Measurements from ENCODE around the gene RPRD1B. TPM values are rescaled to one million over a fixed set of nuclear protein-coding genes. Genes with fewer than 3 reads are reported as not detected.
A peak's percentile ranks its signal among the peaks of the same experiment; 100 is the strongest.

The RPRD1B gene
- polyA plus RNA-seq, 1 of the 3 experiments (the other 2 are of a cell fraction): 11.8 TPM

- TF ChIP-seq SIN3A (IDR thresholded peaks at IDR 0.05; ENCODE audit: borderline replicate concordance, low read depth, low read length) (no peak), CHD2 (IDR thresholded peaks at IDR 0.05; ENCODE audit: low read length, partially characterized antibody) (no peak), JUND (IDR thresholded peaks at IDR 0.05) (no peak), FOXJ3 (CRISPR knock-in tag; IDR thresholded peaks at IDR 0.05) (no peak), NRF1 (IDR thresholded peaks at IDR 0.05; ENCODE audit: low read depth, low read length) (no peak), CTCF (IDR thresholded peaks at IDR 0.05) (no peak), EP300 (IDR thresholded peaks at IDR 0.05; ENCODE audit: borderline replicate concordance in 1 of 2, low read depth in 1 of 2, low read length in 1 of 2) (no peak), EZH2phosphoT487 (IDR thresholded peaks at IDR 0.05; ENCODE audit: borderline replicate concordance, low read depth) (no peak), ELF1 (IDR thresholded peaks at IDR 0.05) (no peak), RAD21 (IDR thresholded peaks at IDR 0.05; ENCODE audit: low read length) (no peak), NFIC (IDR thresholded peaks at IDR 0.05; ENCODE audit: borderline replicate concordance) (no peak), RFX5 (IDR thresholded peaks at IDR 0.05; ENCODE audit: low read length) (no peak)
- TF ChIP-seq, protein P1, sequence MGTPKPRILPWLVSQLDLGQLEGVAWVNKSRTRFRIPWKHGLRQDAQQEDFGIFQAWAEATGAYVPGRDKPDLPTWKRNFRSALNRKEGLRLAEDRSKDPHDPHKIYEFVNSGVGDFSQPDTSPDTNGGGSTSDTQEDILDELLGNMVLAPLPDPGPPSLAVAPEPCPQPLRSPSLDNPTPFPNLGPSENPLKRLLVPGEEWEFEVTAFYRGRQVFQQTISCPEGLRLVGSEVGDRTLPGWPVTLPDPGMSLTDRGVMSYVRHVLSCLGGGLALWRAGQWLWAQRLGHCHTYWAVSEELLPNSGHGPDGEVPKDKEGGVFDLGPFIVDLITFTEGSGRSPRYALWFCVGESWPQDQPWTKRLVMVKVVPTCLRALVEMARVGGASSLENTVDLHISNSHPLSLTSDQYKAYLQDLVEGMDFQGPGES (IDR thresholded peaks at IDR 0.05; ENCODE audit: low read depth, low read length): no peak
- TF ChIP-seq, protein P2, sequence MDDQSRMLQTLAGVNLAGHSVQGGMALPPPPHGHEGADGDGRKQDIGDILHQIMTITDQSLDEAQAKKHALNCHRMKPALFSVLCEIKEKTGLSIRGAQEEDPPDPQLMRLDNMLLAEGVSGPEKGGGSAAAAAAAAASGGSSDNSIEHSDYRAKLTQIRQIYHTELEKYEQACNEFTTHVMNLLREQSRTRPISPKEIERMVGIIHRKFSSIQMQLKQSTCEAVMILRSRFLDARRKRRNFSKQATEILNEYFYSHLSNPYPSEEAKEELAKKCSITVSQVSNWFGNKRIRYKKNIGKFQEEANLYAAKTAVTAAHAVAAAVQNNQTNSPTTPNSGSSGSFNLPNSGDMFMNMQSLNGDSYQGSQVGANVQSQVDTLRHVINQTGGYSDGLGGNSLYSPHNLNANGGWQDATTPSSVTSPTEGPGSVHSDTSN (IDR thresholded peaks at IDR 0.05): no peak
These were observed 11.1 kb downstream of the RPRD1B start for GRCh38 chr20:38044685-38045084.

More at GRCh38 chr20:38044685-38045084, 11.1 kb downstream of the RPRD1B start:
- POLR2A ChIA-PET: interaction anchor here (1.6 kb wide), 1 partner anchor 12 kb away, joined by 3 read pairs; the partner anchor contains the start of gene TTI1
- Histone ChIP-seq H3F3A (replicated peaks; ENCODE audit: insufficient read depth) (peaks cover 27% of the 10 kb centered on the region), H3K27ac (ENCODE audit: low read depth in 2 of 2, low read length in 1 of 2) (peak overlapping the region in 1 of 2 experiments; percentile 69; a peak in 2 of 4 replicates), H3K27me3 (ENCODE audit: insufficient read depth) (no peaks in the 10 kb centered on the region), H2AFZ (ENCODE audit: low read depth) (no peak overlapping the region), H3K4me3 (ENCODE audit: low read depth in 2 of 2, low read length in 1 of 2) (no peak overlapping the region), H3K9me2 (no peaks in the 10 kb centered on the region), H3K79me2 (ENCODE audit: insufficient read depth) (peaks cover 74% of the 10 kb centered on the region), H3K4me1 (ENCODE audit: control insufficient read depth in 1 of 2, insufficient read depth in 2 of 2, low read depth in 1 of 2, low read length in 1 of 2) (peaks cover 0 to 13% of the 10 kb centered on the region in 2 experiments; a peak in 3 of 4 replicates), H3K36me3 (replicated peaks in 1 of 2; ENCODE audit: control insufficient read depth in 1 of 2, insufficient read depth in 2 of 2, low read length in 1 of 2) (peaks cover 63 to 65% of the 10 kb centered on the region in 2 experiments), H4K20me1 (ENCODE audit: insufficient read depth) (peaks cover 43% of the 10 kb centered on the region), H3K9me3 (no peaks in the 10 kb centered on the region), H3K9ac (no peak overlapping the region), H3K4me2 (no peak overlapping the region)
- no peak for DNase-seq
- 98% methylated on average over 3 of the region's 3 CpGs for WGBS (ENCODE audit: low lambda C conversion rate)
- CTCF ChIA-PET: interaction anchor here (0.6 to 32.1 kb wide), 5 partner anchors 12 to 481 kb away, joined by 3 to 725 read pairs (median 9); partner anchors contain the start of gene TTI1
